HG03066 (cell line): ENCODE data around the gene KIAA1191.
A peak's percentile ranks its signal among the peaks of the same experiment; 100 is the strongest.

ENCODE experiments used
- ATAC-seq: cut with Tn5 transposase; IDR thresholded peaks from one replicate; pipeline ENCODE4 v1.9.1; 2021; ENCODE audit warnings: low read depth; ENCODE audit not compliant: unreplicated experiment

The KIAA1191 gene

DNA sequence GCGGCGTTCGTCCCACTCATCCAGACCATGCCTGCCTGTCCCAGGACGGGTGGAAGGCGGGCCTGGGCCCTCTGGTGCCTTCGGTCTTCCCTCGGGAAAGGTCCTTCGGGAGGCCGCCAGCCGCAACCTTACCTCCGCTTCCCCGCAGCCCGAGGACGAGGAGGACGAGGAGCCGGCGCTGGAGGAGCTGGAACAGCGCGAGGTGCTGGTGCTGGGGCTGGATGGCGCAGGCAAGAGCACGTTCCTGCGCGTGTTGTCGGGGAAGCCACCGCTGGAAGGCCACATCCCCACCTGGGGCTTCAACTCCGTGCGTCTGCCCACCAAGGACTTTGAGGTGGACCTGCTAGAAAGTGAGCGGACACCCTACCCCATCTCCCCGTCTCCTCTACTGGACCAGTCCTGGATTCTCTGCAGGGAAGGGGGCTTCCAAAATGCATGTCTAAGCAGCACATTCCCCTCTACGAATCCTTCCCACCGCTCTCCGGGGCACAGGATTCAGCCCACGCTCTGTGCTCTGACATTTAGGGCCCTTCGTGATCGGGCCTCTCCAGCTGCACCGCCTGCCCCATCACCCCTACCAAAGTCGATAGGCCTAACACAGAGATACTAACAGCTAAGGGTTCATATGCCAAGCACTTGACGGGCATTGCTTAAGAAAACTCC is 4.8 kb upstream of the KIAA1191 start:
- no peak for ATAC-seq

DNA sequence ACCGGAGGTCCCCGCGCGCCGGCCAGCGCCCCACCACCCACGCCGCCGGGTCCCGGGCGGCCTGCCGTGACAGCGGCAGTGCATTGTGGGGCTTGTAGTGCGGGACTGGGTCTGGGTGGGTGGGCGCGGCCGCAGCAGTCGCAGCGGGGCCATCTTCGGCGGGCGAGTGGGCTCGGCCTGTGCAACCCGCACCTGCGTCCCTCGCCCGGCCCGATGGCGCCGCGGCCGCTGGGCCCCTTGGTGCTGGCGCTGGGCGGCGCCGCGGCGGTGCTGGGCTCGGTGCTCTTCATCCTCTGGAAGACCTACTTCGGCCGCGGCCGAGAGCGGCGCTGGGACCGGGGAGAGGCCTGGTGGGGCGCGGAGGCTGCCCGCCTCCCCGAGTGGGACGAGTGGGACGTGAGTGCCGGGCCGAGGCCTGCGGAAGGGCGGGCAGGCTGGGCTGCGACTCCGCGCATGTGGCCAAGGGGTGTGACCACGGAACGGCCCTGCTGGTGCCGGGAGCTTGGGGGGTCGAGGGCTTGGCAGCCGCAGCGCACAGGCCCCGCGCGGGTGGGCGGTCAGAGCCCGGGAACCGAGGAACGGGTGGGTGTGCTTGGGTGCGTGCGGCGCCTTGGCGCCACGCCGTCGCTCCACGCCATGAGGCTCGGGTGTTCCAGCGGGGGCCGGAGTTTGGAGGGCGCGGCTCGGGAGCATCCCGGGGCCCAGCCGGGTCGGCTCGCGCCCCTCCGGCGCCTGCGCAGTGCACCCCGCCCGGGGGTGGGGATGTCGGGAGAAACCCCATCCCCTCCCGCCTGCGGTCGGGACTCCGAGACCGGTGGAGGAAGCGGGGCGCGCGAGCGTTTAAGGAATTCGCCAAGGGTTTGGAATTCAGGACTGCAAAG is 4.0 kb upstream of the KIAA1191 start, which contains the start of gene ARL10:
ARL10 (plus strand) TSS at position 137 of the 881 bp plus-strand sequence; CDS start at position 214, 77 bp downstream.
- peak; percentile 35 for ATAC-seq

DNA sequence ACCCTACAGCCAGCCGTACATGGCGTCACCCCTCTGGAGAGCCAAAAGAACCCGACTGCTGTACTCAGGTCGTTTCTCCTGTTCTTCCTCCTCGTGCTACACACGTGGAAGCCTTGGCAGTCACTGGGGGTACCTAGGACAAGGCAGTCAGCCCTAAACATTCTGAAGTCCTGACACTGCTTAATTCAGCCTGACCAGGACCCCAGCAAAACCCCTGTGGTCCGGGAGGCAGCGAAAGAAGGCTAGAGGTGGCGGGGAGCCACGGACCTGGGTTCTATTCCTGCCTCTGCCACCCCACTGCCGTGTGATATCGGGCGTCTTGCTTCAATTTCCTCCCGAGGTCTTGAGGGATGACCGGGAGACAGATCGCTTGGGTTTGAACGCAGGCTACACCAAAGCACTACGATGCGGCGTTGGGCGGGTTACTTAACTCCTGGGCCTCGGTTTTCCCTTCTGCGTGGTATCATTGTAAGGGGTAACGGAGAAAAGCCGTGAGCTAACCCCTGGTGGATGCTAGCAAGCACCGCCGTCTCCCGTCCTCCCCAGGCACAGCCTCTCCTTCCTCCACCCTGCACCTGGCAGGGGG is 3.3 kb upstream of the KIAA1191 start:
- ATAC-seq, result no peak

DNA sequence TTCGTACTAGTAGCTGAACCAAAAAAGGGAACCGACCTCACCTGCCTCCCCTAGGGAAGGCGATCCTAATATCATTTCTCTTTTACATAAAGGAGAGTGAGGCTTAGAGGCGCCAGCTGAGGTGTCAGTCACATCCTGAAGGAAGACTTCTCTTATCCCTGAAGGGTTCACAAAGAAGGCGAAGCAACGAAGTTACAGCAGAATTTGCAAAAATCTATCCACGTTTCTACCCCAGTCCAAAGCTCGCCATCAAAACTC is 598 bp upstream of the KIAA1191 start:
- ATAC-seq, result peak; percentile 4

DNA sequence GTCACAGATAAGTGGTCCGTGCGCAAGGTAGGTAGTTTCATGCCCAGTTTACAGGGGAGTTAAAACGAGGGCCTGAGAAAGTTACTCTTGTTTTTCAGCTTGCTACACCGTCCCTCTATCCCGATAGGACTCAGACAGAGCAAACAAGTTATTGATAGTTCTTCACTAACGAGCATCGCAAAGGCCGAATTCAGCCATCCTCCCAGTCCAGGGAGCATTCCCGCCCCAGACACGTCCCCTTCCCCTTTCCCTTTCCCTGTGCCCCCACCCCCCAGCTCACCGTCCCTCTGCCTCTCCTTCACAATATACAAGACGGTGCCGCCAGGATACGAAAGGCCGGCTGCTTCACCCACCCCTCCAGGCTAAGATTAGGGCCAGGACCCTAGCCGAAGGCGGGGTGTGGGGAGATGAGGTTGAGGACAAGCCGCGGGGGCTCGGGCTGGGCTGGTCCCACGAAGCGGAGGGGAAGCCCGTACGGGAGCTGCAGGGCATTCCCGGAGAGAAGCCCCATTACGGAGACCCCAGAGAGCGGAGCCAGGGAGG is 599 bp downstream of the KIAA1191 start:
- peak; percentile 1 for ATAC-seq

DNA sequence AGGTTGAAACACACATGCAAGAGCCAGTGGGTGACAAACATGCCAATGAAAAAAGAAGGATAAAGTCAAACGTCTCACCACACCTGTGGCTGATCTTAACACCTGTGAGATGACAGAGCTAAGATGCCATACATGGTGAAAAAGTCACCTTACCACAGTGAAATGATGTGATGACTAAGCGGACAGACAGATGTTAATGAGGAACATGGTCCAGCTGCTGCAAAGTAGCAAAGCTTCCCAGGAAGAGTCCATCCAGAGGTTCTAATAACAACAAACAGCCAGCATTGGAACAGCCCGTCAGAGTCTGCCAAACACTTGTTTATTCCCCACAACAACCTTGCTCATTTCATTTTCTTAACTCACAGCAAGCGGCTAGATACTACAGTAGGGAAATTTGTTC is 1.9 kb downstream of the KIAA1191 start:
- no peak for ATAC-seq

DNA sequence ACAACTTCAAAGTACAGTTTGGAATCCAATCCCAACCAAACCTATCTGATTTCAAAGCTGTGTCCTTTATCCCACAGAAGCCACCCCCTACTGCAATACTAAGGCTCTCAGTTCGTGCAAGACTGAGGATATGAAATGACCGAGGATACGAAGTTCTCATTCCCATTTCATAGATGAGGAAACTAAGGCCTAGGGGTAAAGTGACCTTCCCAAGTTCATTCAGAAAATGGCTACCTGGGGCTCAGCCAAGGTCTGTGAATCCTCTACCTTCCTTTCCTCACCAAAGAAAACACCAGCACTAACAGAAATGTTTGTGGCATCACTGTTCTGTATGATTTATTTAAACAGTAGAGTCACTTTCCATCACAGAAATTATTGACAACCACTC is 5.4 kb downstream of the KIAA1191 start:
- no peak for ATAC-seq

DNA sequence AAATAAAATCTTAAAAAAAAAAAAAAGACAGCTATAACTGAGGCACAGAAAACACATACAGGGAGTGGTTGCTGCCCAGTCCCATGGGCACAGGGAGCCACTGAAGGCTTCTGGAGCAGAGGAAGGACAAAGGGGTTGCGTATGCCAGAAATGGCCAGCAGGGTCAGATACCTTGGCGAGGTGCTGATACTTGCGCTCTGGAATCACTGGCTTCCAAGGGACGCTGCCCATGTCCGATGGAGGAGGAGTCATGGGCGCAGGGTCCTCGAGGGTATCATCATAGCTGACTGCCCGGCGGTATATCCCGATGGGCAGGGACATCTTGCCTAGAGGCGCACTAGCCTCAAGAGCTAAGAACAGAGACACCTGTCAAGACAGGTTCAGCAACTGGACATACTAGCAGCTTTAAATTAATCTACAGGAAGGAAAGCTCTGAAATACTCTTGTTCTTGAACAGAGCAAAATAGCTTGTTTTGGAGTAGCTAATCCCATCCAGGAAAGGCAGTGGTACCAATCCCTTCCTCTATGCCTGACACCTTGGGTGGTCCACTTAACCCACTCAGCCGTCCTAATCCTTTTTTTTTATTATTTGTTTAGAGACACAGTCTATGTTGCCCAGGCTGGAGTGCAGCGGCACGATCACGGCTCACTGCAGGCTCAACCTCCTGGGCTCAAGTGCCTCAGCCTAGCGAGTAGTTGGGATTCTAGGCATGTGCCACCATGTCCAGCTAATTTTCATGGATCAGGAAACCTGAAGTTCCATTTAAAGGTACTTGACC is 6.0 kb downstream of the KIAA1191 start:
- ATAC-seq, result no peak

DNA sequence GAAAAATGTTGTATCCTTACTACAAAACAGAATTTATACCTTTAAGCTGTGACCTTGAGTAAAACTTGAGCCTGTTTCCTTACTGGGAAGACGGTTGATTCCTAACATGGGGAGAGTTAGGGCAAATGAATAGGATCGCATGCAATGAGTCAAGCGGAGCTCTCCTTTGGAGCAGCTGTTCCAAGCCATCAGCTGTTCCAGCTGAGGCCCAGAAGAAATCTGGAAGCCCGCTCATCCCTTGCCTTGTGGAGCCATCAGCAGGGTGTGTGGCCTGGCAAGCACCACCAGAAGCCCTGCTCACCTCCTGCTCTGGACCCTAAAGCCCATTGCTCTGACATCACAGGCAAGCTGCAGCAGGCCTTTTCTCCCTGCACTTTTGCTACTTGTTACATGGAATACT is 8.0 kb downstream of the KIAA1191 start:
- ATAC-seq, result no peak

DNA sequence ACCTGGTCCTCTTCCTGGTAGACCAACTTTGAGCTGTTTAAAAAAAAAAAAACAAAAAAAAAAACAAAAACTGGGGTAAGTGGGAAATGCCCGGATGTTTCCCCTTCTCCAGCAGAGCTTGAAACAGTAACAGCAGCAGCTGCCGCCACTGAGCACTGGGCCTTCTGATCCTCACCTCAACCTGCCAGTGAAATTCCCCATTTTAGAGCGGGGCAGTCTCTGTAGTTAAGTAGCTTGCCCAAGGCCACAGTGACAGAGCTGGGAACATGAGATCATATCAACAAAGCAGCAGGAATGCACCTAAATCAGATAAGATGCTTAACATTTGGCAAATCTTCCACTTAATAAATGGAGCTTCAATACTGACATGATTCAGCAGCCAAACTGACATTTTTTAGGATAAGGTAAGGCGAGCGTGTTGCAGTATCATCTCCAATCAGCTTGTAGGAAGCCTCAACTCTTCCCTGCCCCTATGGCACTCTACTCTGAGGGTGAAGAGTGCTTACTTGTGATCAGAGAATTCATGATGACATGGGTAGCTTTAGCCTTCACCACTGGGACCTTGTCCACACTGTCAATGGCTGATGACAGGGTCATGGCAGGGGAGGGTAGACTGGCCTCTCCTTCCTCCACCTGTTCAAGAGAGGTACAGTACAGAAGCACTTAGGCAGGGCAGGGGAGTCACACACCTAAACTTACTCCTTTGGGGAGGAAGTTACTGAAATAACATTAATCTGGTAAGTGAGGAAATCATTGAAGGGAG is 9.3 kb downstream of the KIAA1191 start:
- no peak for ATAC-seq

DNA sequence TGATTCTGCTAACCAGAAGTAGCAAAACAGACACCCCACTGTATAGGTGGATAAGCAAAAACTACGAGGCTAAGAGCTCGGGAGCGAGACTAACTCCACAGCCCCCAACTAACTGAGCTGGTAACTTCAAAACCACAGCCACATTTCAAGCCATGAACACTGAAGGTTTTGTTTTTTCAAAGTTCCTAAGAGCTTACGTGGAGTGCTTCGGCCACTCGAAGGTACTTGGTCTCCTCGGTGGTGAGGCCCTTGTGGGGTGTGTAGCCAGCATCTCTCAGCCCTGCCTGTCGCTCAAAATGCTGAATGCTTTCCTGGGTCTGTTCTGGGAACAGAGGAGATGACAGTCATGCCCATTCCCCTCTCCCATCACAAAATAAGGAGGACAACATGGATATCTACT is 11.1 kb downstream of the KIAA1191 start:
- no peak for ATAC-seq

DNA sequence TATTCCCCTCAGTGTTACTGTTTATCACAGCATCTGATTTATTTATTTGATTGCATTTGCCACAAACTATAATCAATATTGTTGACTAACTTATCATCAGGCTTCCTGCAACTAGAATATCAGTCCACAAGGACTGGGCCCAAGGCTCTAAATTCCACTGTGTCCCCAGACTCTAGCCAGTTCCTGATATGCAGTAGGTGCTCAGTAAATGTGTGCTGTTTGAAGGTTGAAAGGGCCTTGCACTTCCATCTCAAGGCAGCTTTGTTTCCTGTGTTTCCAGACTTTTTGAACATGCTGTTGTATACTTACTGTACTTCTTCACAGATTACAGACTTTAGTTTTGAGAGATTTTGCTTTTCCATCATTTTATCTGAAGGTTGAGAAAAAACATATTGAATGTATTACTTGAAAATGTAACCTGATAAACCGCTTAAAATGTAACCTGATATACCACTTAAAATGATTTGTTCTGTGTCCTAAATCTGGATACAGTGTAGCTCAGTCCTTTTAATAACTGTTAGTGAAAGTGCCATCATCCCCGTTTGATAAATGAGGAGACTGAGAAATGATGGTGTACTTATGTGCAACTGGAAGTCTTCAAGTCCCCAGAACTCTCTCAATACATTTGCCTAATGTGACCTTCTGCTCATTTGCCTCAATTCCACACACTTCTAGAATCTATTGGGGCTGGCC is 18.7 kb downstream of the KIAA1191 start:
- ATAC-seq, result no peak

DNA sequence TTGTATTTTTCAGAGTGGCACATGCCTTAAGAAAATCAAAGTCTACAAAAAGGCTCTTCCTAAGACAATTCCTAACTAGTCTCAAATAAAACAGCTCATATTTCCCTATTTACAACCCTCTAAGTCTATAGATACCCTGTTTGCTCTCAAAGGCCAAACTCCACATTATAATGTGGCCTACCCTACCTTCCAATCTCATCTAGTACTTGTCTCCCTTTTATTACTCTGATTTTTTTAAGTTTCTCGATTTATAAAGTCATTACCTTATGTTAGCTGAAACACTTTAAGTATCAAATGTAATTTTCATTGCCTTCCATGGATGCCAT is 19.4 kb downstream of the KIAA1191 start:
- no peak for ATAC-seq

DNA sequence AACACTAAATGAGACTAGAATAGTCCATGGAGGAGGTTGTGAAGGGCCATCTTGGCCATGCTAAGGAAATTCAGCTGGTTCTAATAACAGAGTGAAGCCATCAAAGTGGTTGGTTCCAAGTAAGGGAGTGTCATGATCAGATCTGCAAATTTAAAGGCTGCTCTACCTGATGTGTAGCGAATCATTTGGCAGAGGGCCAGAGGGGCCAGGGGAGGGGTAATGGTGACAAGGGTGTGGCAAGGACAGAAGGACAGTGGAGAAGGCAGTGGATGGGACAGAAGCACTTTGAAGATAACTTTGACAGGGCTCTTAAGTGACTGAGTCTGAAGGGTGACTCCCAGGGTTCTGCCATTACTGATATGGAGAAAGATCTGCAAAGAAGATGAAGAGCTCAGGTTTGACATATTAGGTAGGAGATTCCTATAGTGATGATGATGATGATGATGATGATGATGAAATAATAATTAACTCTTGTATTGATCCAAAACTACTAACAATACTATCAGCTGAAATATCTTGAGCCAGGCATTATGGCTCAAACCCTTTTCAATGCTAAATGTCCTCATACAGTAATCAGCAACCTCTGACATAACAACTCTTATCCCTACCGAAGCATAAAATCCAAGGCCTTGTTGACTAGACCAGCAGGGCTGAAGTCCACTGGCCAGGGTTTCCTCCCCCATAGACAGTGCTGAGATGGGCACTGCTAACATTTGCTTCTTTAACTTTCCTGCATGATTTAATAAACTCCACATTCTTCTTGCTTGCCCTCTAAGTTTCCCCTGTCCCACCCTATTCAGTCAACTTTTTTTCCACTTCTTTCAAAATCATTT is 20.0 kb downstream of the KIAA1191 start:
- ATAC-seq, result no peak

DNA sequence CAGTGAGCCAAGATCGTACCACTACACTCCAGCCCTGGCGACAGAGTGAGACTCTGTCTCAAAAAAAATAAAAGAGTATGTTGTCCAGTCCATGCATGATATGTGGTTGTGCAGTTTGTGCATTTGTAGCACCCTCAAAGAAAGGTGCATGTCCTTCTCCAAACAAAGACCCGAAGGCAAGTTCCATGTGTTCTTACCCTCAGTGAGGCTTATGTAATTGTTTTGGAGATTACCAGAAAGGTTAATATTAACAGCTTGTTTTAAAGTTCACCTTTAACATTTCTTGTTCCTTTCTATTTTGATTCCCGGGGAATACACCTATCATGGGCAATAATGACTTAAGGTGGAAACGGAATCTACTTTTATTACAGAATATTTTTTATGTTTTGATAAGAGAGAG is 22.3 kb downstream of the KIAA1191 start:
- ATAC-seq, result no peak

DNA sequence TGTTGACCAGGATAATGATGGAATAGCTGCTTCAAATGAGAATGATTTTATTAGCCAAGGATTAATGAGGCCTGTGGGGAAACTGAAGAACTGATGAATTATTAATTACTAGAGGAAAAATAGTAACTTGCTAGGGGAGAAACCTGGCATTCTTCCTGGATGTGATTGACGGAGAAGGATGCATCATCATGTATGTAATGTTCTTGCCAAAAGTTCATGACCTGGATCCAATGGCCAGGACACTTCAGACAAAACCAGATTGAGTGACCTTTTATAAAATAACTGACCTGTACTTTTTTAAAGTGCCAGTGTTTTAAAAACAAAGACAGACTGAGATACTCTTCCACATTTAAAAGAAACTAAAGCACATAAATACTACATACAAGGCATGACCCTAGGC is 23.7 kb downstream of the KIAA1191 start:
- no peak for ATAC-seq

DNA sequence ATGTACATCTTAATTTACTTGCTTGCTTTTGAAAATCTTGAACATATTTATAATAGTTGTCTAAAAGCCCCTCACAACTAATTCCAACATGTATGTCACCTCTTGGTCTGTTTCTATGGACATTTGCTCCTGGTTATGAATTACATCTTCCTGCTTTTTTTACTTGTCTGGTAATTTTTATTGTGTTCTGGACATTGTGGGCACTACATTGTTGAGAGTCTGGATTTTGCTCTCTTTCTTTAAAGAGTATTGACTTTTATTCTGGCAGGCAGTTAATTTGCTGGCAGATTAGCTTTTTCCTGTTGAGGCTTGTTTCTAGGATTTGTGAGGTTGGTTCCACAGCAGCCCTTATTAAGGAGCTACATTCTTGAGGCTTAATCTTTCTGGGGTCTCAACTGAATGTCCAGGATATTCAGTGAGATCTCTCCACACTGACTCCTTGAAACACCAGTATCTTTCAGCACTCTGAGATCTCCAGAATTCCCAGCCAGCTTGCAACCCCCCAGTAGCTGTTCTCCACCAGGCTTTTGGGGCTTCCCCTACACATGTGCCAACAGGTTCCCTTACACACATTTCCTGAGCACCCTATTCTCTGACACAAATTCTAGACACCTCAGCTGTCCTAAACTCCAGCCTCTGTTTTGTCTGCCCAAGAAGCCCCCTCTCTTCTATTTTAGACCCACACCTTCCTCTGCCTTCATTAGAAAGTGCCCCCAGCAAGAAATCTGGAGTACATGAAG is 27.4 kb downstream of the KIAA1191 start:
- ATAC-seq, result no peak

DNA sequence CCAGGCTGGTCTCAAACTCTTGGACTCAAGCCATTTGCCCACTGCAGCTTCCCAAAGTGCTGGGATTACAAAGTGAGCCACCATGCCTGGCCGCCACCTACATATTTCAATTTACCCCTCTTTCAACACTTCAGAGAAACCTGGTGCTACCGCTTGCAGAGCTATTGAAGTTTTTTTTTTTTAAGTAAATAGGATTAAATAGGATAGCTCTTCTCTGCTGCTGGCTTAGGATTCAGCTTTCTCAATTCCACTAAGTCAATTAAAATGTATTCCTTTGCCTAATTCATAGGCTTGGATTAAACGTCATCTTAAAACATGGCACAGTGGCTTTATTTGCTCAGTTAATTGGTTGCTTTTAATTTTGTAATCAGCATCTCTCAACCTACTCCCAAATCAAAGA is 41.0 kb downstream of the KIAA1191 start:
- no peak for ATAC-seq
